ENCODE results near the gene CCNL2. TPM values are rescaled to one million over a fixed set of nuclear protein-coding genes. Genes with fewer than 3 reads are reported as not detected.

CCNL2 gene
- total and polyA plus RNA-seq, 4 donors = 46.4 to 170 (median 104) TPM

DNA sequence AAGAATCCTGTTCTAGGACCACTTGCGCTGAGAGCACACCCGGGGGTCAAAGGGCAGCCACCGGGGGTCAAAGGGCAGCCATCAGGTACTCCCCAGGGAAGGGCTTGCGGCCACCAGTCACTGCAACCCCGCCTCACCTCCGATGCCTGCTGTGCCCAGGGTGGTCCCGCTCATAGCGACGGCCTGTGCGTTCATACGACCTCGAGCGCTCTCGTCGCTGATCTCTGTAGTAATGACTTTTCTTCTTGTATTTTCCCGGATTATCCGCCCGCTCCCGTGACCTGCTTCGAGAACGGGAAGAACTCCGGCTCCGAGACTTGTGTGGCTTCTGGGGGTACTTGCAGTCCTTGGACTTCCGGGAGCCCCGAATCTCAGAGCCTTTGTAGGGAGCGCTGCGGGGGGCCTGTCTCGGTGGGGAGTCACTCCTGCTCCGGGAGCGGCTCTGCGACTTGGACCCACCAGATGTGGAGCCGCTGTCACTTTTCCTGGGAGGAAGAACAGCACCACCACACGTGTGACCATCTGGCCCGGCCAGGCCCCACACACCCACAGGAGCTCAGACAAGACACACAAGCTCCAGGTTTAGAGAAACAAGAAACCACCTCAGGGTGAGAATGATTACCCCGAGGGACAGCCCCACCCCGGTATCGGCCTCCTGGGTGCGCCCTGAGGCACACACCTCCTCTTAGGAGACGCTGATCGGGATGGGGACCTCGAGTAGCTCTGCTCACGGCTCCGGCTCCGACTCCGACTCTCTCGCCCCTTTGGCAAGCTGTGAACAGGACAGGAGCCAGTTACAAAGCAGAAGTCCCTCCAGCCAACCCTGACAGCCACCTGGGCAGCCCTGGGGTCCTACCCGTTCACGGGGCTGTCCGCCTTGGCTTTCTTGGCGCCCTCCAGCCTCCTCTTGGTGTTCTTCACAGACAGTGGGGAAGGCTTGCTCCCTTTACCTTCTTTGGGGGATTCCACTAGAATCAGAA lies 11.7 kb downstream of the CCNL2 start:
- Histone ChIP-seq H3K4me1 (ENCODE audit: control insufficient read depth in 4 of 4, insufficient read depth in 4 of 4, low read length in 3 of 4) (peaks cover 0 to 15% (median 8%) of the 10 kb centered on the region in 4 donors), H3K9me3 (ENCODE audit: control insufficient read depth in 4 of 4, low read length in 3 of 4) (no peaks in the 10 kb centered on the region), H3K27ac (ENCODE audit: low read depth in 1 of 2, low read length in 2 of 2) (no peak overlapping the region), H3K36me3 (ENCODE audit: control insufficient read depth in 4 of 4, insufficient read depth in 3 of 4, low read depth in 1 of 4, low read length in 3 of 4) (peaks cover 33 to 66% (median 50%) of the 10 kb centered on the region in 4 donors), H3K27me3 (ENCODE audit: control insufficient read depth in 4 of 4, insufficient read depth in 4 of 4, low read length in 3 of 4) (no peaks in the 10 kb centered on the region), H3K4me3 (ENCODE audit: low read depth in 1 of 3, low read length in 3 of 3) (no peak overlapping the region), H3K9ac (ENCODE audit: low read depth in 1 of 2, low read length in 2 of 2) (no peak overlapping the region)
- no peak for DNase-seq (ENCODE audit: low spot score)
- 97% methylated on average over 50 of the region's 50 CpGs for WGBS
- TF ChIP-seq REST (IDR thresholded peaks at IDR 0.05) = no peak
- no peak for TF ChIP-seq MAX (IDR thresholded peaks at IDR 0.05)
- no peak for TF ChIP-seq NR2F2 (IDR thresholded peaks at IDR 0.05)
- TF ChIP-seq YY1 (IDR thresholded peaks at IDR 0.05) = no peak
- TF ChIP-seq HNF4A (conservative IDR thresholded peaks at IDR 0.05) = no peak
- no peak for TF ChIP-seq ATF3 (IDR thresholded peaks at IDR 0.05)
- no peak for TF ChIP-seq GABPA (IDR thresholded peaks at IDR 0.05 in 1 of 2, conservative IDR thresholded peaks at IDR 0.05 in 1 of 2)
- TF ChIP-seq ZBTB33 (IDR thresholded peaks at IDR 0.05) = no peak
- no peak for TF ChIP-seq RAD21 (IDR thresholded peaks at IDR 0.05)
- no peak for TF ChIP-seq HNF4G (IDR thresholded peaks at IDR 0.05)

GRCh38 chr1:1385931-1386330 lies 13.2 kb downstream of the CCNL2 start:
- H3K9ac ChIP-seq (ENCODE audit: low read depth in 1 of 2, low read length in 2 of 2) = no peak overlapping the region

More at GRCh38 chr1:1385931-1386330, 13.2 kb downstream of the CCNL2 start:
- Histone ChIP-seq H3K27me3 (ENCODE audit: control insufficient read depth in 4 of 4, insufficient read depth in 4 of 4, low read length in 3 of 4) (no peaks in the 10 kb centered on the region), H3K27ac (ENCODE audit: low read depth in 1 of 2, low read length in 2 of 2) (no peak overlapping the region), H3K36me3 (ENCODE audit: control insufficient read depth in 4 of 4, insufficient read depth in 3 of 4, low read depth in 1 of 4, low read length in 3 of 4) (peaks cover 30 to 53% (median 40%) of the 10 kb centered on the region in 4 donors), H3K4me1 (ENCODE audit: control insufficient read depth in 4 of 4, insufficient read depth in 4 of 4, low read length in 3 of 4) (peaks cover 0 to 15% (median 8%) of the 10 kb centered on the region in 4 donors), H3K4me3 (ENCODE audit: low read depth in 1 of 3, low read length in 3 of 3) (no peak overlapping the region), H3K9me3 (ENCODE audit: control insufficient read depth in 4 of 4, low read length in 3 of 4) (no peaks in the 10 kb centered on the region)
- no peak for DNase-seq (ENCODE audit: low spot score)
- WGBS = 95% methylated on average over 8 of the region's 8 CpGs
- TF ChIP-seq EGR1 (IDR thresholded peaks at IDR 0.05; ENCODE audit: low read depth in 2 of 2) = no peak
- no peak for TF ChIP-seq JUND (IDR thresholded peaks at IDR 0.05)
- TF ChIP-seq, protein P1, sequence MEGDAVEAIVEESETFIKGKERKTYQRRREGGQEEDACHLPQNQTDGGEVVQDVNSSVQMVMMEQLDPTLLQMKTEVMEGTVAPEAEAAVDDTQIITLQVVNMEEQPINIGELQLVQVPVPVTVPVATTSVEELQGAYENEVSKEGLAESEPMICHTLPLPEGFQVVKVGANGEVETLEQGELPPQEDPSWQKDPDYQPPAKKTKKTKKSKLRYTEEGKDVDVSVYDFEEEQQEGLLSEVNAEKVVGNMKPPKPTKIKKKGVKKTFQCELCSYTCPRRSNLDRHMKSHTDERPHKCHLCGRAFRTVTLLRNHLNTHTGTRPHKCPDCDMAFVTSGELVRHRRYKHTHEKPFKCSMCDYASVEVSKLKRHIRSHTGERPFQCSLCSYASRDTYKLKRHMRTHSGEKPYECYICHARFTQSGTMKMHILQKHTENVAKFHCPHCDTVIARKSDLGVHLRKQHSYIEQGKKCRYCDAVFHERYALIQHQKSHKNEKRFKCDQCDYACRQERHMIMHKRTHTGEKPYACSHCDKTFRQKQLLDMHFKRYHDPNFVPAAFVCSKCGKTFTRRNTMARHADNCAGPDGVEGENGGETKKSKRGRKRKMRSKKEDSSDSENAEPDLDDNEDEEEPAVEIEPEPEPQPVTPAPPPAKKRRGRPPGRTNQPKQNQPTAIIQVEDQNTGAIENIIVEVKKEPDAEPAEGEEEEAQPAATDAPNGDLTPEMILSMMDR (IDR thresholded peaks at IDR 0.05; ENCODE audit: low read depth, low read length, missing input control) = no peak
- no peak for TF ChIP-seq MAX (IDR thresholded peaks at IDR 0.05)
- TF ChIP-seq GABPA (IDR thresholded peaks at IDR 0.05 in 1 of 2, conservative IDR thresholded peaks at IDR 0.05 in 1 of 2) = no peak
- no peak for TF ChIP-seq FOXA2 (IDR thresholded peaks at IDR 0.05)
- no peak for TF ChIP-seq ATF3 (IDR thresholded peaks at IDR 0.05)
- TF ChIP-seq NR2F2 (IDR thresholded peaks at IDR 0.05) = no peak
- no peak for TF ChIP-seq TAF1 (conservative IDR thresholded peaks at IDR 0.05)
- TF ChIP-seq FOXA1 (IDR thresholded peaks at IDR 0.05) = no peak
- TF ChIP-seq HNF4A (conservative IDR thresholded peaks at IDR 0.05) = no peak
- TF ChIP-seq REST (IDR thresholded peaks at IDR 0.05) = no peak
